ENCODE measurements around the gene ALPK1.
"Not testable (repeated sequence)": the region's sequence is repeated elsewhere in the genome, so short reads cannot be mapped to it uniquely, and the experiment has no call there.

Gene ALPK1

DNA sequence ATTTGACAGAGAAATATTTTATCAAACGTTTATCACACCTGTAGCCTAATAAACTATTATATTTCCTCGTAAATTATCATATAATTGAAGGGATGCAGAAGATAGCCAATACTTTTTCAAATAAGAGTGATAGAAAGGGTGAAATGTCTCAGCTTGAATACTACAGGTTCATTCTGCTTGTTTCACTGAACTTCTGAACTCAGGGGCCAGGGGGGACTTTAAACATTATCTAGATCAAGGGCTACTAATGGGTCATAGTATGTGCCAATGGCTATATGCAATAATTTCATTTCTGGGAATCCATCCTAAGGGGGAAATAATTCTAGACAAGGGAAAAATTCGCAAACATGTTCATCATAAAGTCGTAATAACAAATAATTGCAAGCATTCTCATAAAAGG, 2.6 kb downstream of the ALPK1 start:
- DNase-seq (ENCODE audit: low read depth), result no peak
- H3K4me3 ChIP-seq (ENCODE audit: low read depth, low read length), result no peak overlapping the region
- TF ChIP-seq, protein P1, sequence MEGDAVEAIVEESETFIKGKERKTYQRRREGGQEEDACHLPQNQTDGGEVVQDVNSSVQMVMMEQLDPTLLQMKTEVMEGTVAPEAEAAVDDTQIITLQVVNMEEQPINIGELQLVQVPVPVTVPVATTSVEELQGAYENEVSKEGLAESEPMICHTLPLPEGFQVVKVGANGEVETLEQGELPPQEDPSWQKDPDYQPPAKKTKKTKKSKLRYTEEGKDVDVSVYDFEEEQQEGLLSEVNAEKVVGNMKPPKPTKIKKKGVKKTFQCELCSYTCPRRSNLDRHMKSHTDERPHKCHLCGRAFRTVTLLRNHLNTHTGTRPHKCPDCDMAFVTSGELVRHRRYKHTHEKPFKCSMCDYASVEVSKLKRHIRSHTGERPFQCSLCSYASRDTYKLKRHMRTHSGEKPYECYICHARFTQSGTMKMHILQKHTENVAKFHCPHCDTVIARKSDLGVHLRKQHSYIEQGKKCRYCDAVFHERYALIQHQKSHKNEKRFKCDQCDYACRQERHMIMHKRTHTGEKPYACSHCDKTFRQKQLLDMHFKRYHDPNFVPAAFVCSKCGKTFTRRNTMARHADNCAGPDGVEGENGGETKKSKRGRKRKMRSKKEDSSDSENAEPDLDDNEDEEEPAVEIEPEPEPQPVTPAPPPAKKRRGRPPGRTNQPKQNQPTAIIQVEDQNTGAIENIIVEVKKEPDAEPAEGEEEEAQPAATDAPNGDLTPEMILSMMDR (IDR thresholded peaks at IDR 0.05; ENCODE audit: insufficient read depth, low read depth, low read length, missing control alignments), result no peak

DNA sequence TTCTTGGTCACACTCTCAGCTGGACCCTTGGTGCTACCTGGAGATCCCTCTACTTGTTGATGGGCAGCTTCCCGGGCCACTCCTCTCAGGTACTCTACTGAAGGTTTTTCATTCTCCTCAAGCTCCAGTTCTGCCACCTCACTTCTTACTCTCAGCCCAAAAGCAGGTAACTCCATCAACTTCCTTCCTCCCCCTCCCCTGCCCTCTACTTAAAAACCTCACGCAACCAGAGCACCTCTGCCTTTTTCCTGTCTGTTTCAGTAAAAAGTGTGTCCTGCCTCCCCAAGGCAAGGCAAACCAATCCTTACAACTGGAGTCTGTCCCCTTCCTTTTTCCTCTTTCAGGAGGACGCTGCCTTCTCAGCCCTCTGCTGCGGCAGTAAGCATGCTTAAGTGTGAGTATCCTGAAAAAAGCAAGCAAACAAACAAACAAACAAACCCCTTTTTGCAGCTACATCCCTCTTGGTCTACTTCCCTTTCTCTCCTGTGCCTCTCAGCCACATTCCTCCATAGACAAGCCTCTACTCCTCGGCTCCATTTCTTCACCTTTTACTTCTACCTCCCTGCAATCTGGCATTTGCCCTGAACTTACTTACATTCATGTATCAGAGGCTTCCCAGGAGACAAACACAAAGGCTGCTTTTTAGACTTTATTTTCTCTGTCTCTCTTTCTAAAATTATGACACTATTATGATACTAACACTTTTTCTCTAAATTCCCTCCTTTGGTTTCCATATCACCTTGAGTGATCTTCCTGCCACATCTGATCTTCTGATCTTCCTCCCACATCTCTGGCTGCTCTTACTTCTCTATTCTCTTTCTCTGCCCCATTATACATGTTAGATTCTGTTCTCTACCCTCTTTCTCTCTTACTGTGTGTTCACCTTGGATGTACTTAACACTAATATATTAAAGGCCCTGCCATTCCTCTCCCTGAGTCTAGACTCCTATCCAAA, 5.4 kb downstream of the ALPK1 start:
- H3K4me3 ChIP-seq (ENCODE audit: low read depth, low read length), result no peak overlapping the region
- TF ChIP-seq, protein P1 (IDR thresholded peaks at IDR 0.05; ENCODE audit: insufficient read depth, low read depth, low read length, missing control alignments), result no peak
- peak; percentile 16 for DNase-seq (ENCODE audit: low read depth)

DNA sequence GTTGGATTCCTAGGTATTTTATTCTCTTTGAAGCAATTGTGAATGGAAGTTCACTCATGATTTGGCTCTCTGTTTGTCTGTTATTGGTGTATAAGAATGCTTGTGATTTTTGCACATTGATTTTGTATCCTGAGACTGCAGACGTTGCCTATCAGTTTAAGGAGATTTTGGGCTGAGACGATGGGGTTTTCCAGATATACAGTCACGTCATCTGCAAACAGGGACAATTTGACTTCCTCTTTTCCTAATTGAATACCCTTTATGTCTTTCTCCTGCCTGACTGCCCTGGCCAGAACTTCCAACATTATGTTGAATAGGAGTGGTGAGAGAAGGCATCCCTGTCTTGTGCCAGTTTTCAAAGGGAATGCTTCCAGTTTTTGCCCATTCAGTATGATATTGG, 8.3 kb downstream of the ALPK1 start:
- not testable (repeated sequence) for DNase-seq (ENCODE audit: low read depth); H3K4me3 ChIP-seq (ENCODE audit: low read depth, low read length)

DNA sequence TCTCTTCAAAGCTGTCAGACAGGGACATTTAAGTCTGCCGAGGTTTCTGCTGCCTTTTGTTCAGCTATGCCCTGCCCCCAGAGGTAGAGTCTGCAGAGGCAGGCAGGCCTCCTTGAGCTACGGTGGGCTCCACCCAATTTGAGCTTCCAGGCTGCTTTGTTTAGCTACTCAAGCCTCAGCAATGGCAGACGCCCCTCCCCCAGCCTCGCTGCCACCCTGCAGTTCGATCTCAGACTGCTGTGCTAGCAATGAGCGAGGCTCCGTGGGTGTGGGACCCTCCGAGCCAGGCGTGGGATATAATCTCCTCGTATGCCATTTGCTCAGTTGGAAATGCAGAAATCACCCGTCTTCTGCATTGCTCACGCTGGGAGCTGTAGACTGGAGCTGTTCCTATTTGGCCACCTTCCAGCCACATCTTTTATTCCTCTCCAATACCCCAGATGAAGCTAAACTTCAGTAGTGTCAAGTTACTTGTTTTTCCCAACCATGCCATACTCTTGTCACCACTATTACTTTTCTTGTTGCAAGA, 12.2 kb downstream of the ALPK1 start:
- DNase-seq (ENCODE audit: low read depth); H3K4me3 ChIP-seq (ENCODE audit: low read depth, low read length): not testable (repeated sequence)

DNA sequence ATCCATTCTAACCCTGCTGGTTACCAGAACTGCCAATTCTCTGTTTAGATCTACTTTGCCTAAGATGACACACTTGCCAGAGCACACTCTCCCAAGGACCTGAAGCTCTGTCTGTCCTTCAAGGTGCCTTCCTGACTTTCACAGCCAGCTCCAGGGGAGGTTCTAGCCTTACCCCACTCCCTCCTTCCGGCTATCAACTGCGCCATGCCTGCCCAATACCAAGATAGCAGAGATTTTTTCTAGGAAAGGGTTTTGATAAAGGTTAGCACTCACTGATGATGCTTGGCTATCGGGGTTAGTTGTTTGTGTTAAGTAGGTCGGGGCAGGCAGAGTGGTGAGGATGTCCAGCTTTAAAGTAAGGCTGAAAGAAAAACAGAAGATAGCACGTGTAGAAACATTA, 14.3 kb downstream of the ALPK1 start:
- TF ChIP-seq, protein P1 (IDR thresholded peaks at IDR 0.05; ENCODE audit: insufficient read depth, low read depth, low read length, missing control alignments), result no peak
- peak overlapping the region; percentile 53 for H3K4me3 ChIP-seq (ENCODE audit: low read depth, low read length)
- DNase-seq (ENCODE audit: low read depth), result peak; percentile 14

DNA sequence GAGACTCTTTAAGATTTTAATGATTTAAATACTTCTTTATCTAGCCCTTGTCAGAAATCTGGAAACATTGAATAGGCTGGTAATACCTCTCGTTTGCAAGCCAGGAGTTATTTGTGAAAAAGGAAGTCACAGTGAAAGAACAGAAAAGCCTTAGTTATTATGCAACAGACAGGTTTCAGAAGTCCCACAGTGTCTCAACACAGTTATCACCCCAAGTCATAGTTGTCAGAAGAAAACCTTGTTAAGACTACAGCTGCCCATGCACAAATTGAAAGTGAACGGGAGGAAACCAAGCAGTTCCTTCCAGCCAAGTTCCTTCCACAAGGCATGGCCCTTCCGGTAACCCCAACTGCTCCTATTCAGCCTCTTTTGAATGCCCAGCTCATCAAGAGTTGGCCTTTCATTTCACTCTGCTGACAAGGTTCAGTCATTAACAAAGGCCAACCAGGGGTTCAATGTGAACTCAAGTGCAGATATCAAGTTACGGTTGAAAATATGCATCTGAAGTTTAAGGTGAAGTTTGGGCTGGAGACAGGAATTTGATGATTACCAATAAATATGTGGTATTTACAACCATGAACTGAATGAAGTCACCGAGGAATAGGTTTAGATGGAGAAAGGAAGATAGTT, 15.6 kb downstream of the ALPK1 start:
- TF ChIP-seq, protein P1 (IDR thresholded peaks at IDR 0.05; ENCODE audit: insufficient read depth, low read depth, low read length, missing control alignments), result no peak
- DNase-seq (ENCODE audit: low read depth), result peak; percentile 92
- H3K4me3 ChIP-seq (ENCODE audit: low read depth, low read length), result peak overlapping the region; percentile 53

DNA sequence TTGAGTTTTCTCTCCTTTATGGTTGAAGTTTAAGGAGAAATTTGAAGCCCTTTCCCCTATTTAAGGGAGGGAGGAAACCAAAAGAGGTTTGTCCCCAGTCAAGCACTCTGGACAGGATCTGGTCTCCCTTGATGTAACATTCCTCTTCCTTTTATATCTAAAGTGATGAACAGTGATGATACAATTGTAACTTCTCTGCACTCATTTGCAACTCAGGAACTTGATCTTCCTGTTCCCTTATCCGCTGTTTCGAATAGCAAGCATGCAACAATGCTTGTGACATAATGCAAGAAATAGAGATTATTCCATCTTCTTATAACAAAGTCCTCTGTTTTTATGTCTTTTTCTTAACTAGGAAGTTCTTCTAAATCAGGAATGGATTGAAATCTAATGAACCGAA, 18.3 kb downstream of the ALPK1 start:
- no peak for DNase-seq (ENCODE audit: low read depth)
- no peak overlapping the region for H3K4me3 ChIP-seq (ENCODE audit: low read depth, low read length)
- TF ChIP-seq, protein P1 (IDR thresholded peaks at IDR 0.05; ENCODE audit: insufficient read depth, low read depth, low read length, missing control alignments), result no peak

Measured in GM12865 (cell line).